NCI-H1694 treated with DMSO at 0.1 percent for 48 hours (cell line): ENCODE measurements around the gene IP6K1.
"Not testable (repeated sequence)": the region's sequence is repeated elsewhere in the genome, so short reads cannot be mapped to it uniquely, and the experiment has no call there.

Source experiments
- DNase-seq: peaks from one replicate; lab custom pipeline; 2025; lab: John Stamatoyannopoulos, UW

The IP6K1 gene

GRCh38 chr3:49769286-49769915 lies 16.9 kb downstream of the IP6K1 start:
- DNase-seq: no peak

DNA sequence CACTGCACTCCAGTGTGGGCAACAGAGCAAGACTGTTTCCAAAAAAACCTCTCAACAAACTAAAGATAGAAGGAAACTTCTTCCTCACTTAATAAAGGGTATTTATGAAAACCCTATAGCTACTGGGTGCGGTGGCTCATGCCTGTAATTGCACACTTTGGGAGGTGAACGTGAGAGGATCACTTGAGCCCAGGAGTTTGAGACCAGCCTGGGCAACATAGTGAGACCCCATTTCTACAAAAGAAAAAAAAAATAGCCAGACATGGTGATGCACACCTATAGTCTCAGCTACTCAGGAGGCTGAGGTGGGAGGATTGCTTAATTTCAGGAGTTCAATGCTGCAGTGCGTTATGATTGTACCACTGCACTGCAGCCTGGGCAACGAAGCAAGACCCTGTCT lies 22.4 kb downstream of the IP6K1 start:
- no peak for DNase-seq

DNA sequence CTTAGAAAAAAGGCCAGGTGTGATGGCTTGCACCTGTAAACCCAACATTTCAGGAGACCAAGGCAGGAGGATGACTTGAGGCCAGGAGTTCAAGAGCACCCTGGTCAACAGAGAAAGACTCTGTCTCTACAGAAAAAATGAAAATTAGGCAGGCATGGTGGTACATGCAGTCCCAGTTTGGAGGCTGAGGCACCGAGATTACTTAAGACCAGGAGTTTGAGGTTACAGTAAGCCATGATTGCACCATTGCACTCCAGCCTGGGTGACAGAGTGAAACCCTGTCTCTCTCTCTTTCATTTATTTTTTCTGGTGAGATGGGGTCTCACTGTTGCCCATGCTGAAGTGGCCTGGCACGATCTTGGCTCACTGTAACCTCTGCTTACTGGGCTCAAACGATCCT lies 24.7 kb downstream of the IP6K1 start:
- DNase-seq: no peak

DNA sequence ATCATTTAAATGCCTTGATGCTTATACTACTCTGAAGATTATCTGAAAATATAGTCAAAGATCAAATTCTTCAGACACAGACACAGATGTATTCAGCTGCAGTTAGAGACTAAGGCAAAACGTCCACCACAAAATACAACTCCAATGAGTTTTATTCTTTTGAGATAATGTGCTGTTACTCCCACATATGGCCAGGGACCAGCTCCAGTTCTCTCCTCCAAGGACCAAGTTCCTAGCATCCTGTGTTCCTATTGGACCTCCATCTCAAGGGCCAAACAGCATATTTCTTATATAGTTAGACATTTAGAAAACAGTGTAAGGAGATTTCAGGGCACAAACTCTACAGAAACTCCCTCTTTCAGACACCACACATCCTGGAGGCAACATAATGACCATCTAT lies 27.1 kb downstream of the IP6K1 start:
- no peak for DNase-seq

GRCh38 chr3:49757197-49757596 lies 29.1 kb downstream of the IP6K1 start:
- DNase-seq: no peak

DNA sequence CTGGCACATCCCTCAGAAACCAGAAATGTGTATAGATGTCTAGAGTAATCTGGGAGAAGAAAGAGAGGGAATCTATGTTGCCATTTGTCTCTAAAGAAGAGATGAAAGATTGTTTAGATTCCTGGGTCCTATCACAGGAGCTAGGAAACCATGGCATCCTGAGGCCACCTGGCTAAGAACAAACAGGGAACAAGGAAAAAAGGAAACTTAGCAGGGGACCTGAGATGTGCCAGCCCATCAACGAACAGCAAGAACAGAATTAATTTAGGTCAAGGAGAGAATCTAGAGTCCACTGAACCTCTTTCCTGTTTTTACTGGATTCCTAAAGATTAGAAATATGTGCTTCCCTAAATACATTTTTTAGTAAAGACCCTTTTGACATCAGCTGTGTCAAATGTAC lies 30.3 kb downstream of the IP6K1 start:
- no peak for DNase-seq

DNA sequence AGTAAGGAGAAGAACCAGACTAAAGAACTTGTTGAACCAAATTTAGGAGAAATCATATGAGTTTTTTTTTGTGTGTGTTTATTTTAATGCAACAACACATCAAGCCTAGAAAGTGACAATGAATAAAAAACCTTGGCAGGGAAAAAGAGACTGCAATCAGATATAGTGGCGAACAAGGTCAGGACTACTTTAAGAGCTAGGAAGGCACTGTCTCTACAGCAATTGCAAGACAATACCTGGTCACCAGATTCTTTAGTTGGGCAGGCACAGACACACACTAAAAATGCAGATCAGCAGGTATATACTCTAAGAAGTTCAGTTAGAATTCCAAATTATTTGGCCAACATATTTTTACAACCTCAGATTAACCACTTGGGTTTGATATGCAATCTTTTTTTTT lies 31.8 kb downstream of the IP6K1 start:
- DNase-seq: no peak

- no peak for DNase-seq
Measured at GRCh38 chr3:49751501-49751900, 34.8 kb downstream of the IP6K1 start.

GRCh38 chr3:49750056-49750455 lies 36.3 kb downstream of the IP6K1 start:
- no peak for DNase-seq

GRCh38 chr3:49748874-49749273 lies 37.5 kb downstream of the IP6K1 start:
- DNase-seq: not testable (repeated sequence)

DNA sequence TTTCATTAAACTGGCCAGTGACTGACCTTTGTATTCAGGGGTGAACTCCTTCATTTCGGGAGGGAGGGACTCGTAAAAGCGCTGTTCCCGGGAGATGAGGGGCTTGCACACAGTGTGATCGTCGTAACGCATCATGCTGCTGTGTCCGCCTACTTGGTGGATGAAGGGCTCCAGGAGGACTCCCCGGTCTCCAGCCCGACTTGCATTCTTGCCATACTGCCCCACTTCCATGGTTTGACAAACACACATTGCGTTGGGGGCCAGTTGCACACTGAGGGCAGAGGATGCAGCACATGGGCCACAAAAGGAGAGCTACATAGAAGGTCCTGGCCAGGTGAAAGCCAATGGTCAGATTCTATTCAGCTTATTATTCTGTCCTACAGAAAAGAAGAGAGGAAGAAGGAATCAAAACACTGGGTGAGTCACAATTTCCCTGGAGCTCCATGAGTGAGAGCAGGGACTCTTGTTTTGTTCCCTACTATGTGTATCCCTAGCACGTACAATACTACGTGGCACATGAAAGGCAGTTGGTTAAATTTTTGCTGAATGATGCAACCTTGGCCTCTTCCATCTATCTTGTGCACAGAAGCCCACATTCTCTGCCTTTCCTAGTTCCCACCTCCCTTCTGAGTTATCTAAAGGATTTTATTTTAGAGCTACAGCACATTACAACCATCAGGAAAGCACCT lies 38.4 kb downstream of the IP6K1 start:
- no peak for DNase-seq

DNA sequence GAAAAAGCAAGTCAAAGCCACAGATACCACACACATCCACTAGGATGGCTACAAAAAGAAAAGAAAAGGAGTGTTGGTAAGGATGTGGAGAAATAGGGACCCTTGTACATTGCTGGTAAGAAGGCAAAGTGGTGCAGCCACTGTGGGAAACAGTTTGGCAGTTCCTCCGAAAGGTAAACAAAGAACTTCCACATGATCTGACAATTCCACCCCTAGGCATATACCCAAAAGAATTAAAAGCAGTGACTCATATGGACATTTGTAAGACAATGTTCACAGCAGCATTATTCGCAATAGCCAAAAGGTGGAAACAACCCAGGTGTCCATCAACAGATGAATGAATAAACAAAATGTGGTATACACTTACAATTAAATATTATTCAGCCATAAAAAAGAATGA lies 40.4 kb downstream of the IP6K1 start:
- DNase-seq: no peak

GRCh38 chr3:49740427-49740826 lies 45.9 kb downstream of the IP6K1 start:
- DNase-seq: no peak

DNA sequence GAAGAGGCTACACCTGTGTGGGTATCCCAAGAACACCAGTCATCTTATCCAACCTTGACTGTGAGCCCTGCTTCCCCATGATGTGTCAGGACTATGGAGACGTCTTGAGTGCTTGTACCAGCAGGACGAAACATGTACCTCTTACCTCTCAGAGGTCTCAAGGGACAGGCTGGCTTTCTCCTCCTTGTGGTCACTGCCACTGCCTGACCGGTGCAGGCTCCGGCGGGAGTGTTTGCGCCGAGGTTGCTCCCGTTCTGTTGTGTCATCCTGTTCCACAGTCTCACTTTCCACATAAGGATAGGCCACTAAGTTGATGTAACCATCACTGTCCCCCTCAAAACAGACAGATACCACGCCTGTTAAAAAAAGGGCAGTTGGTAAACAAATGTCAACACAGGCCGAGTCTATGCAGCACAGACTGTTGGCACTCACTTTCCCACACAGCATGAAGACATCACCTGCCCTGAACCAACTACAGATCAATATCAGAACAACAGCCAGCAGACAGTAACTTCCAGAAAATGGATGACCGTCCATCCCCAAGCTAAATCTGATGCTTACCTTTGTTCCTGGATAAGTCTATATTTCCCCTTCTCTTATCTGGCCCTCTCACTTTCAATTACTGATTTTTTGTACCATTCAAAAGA lies 48.2 kb downstream of the IP6K1 start:
- no peak for DNase-seq

DNA sequence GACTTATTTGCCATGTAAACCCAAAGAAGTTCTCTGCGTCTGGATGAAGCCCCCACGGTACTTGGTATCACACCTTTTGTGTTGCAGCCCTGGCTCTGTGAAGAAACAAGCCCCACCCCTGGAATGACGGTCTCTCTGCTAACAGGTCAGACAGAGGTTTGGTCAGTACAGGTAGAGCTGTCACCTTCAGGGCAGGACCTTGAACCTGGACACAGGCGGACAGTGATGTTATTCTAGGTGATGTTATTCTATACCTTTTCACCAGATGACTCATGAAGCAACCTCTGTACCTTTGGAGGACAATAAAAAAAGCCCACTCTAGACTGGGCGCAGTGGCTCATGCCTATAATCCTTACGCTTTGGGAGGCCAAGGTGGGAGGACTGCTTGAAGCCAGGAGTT lies 51.6 kb downstream of the IP6K1 start:
- DNase-seq: no peak

DNA sequence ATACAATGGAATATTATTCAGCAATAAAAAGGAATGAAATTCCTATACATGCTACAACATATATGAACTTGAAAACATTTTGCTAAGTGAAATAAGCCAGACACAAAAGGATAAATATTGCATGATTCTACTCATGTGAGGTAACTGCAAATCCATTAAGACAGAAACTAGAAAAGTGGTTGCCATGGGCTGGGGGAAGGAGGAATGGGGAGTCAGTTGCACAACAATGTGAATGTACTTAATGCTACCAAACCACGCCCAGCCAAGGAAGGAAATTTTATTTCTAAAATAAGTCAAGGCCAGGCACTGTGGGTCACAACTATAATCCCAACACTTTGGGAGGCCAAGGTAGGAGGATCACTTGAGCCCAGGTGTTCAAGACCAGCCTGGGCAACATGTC lies 52.8 kb downstream of the IP6K1 start:
- no peak for DNase-seq

GRCh38 chr3:49732597-49732996 lies 53.7 kb downstream of the IP6K1 start:
- no peak for DNase-seq

DNA sequence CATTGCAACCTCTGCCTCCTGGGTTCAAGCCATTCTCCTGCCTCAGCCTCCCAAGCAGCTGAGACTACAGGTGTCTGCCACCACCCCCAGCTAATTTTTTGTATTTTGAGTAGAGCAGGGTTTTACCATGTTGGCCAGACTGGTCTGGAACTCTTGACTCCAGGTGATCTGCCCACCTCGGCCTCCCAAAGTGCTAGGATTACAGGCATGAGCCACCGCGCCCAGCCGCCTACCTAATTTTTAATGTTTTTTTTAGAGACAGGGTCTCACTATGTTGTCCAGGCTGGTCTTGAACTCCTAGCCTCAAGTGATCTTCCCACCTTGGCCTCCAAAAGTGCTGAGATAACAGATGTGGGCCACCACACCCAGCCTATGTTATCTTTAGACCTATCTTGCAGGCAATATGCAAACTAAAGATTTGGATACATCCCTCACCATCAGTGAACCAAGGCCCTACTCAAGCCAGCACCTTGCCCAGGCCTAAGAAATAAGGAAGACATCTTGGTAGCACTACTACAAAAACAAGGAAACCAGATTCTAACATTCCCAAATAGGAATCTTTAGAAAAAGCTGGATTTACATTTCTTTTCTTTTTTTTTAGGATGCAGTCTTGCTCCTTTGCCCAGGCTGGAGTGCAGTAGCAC lies 56.3 kb downstream of the IP6K1 start:
- DNase-seq: no peak

- no peak for DNase-seq
Measured at GRCh38 chr3:49727924-49728361, 58.4 kb downstream of the IP6K1 start.

DNA sequence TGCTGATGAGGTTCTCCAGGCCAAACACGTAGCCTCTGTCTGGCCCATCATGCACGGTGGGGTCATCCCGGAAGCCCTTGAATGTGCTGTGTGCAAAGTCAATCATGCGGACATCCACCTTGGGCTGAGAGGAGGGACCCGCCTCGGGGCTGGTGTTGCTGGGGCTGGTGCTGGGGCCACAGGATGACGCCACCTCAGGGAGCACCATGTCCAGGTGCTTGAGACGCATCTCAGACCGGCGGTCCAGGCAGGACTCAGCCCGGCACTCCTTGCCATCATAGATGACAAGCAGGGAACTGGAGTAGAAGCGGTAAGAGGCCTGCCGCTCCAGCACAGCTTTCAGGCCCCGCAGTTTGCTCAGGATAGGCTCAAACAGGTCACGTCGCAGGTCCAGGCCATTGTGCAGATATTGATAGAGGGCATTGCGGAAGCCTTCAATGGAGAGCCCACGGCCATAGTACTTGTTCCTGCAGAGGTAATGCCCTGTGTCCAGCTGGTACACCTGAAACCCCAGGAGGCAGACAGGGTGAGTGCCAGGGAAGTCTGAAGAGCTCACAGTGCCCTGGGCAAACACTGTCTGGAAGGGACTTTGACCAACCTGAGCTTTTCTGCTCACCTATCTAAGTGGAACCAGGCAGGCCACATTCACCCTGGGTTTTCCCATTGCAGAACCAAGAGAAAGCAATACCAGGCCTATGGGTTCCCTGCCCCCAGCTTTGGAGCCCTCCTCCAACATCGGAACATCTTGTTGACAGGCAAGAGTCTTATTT lies 59.0 kb downstream of the IP6K1 start:
- no peak for DNase-seq

GRCh38 chr3:49725906-49726681 lies 60.2 kb downstream of the IP6K1 start:
- DNase-seq: no peak
